ENCODE measurements around the gene ZNF575.
A peak's percentile ranks its signal among the peaks of the same experiment; 100 is the strongest.

ZNF575 gene

DNA sequence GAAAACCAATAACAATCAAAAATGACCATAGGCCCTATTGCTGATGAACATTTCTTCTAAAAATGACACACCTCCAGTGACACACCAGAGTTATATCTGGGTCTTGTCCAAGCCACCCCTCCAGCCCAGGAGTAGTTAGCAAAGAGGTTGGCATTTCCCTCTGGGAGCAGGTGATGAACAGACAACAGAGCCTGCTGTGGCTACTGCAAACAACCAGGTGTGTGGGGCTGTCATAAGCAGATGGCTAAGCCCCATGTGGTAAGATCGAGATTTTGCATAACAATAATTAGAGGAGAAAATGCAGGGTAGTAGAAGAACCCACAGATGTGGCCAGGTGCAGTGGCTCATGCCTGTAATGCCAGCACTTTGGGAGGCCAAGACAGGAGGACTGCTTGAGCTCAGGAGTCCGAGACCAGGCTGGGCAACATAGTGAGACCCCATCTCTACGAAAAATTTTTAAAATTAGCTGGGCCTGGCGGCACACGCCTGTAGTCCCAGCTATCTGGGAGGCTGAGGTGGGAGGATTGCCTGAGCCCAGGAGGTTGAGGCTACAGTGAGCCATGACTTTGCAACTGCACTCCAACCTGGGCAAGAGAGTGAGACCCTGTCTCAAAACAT lies 37.3 kb downstream of the ZNF575 start:
- DNase-seq (ENCODE audit: low read depth in 2 of 2, low spot score in 1 of 2) = no peak

DNA sequence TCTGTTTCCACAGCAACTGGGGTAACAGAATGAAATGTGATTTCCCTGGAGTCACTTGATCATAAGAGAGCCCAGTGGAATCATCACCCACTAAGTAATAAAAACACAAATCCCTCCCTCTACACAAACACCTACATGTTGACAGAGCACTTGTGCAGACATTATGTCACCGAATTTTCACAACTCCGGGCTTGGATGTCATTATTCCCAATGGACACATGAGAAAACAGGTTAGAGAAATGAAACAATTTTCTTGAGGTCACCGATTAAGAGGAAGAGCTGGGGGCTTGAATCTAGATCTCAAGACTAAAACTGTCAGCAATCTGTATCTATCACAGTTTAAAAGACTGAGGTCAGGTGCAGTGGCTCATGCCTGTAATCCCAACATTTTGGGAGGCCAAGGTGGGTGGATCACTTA lies 39.2 kb downstream of the ZNF575 start:
- DNase-seq (ENCODE audit: low read depth in 2 of 2, low spot score in 1 of 2) = no peak

DNA sequence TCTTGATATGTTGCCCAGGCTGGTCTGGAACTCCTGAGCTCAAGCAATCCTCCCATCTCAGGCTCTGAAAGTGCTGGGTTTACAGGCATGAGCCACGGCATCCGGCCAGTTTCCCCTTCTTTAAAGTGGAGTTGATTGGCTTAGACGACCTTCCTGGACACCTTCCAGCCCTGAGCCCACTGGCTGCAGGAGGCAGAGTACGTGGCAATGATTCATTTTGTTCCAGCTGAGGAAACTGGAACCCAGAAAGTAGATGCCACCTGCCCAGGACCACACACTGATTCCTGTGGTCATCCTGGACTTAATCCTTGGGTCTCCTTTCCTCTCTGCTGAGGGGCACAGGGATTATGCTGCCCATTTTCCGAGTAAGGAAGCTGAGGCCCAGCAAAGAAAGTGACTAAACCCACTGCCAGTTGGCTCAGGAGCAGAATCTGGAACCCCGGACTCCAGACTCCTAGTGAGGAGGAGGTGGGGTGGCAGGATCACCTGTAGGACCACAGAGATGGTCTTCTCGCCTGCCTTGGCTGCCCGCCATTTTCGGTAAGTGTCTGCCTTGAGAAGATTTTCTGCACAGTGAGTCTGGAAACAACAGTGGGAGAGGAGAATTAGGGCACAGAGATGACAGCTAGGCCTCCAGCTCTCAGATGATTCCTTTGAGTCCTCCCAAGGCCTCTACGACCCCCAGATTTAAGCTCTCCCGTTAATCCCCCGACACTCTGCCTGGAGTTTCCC lies 41.6 kb downstream of the ZNF575 start:
- DNase-seq (ENCODE audit: low read depth in 2 of 2, low spot score in 1 of 2) = no peak

DNA sequence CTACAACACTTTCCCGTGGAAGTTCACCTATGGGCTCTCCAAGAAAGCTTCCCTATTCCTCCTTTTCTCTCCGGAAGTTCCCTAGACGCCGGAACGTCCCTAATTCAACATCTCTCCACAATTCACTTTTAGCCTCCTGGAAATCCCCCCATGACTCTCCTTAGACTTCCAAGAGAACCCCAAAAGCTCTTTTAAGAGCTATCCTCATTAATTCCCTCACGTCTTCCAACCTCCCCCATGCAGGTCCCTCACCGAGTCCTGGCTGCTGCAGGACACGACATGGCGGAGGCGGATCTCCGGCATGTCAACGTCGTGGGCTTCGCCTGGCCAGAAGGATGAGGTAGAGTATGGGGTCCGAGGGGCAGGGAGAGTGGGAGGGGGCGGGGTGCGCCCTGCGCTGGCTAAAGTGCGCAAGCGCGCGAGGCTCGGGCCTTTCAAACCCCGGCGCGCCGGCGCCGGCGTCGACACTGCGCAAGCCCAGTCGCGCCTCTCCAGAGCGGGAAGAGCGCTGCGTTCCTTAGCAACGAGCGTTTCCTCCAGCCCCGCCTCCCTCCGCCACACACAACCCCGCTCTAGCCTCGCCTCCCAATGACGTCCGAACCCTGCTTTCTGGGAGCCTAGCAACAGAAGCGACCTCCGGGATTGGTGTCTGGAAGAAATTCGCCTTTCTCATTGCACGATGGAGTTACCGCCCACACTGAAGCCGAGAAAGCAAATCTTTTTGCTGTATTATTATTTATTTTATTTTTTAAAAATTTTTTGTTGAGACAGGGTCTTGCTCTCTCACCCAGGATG lies 42.4 kb downstream of the ZNF575 start, which contains the start of the genes PINLYP and XRCC1:
PINLYP (plus strand) TSS at position 646 of the 795 bp plus-strand sequence. CDS start 1,391 bp downstream, outside the sequence.
XRCC1 (minus strand) TSS at position 372 of the 795 bp plus-strand sequence; CDS start at position 303, 69 bp downstream.
- DNase-seq (ENCODE audit: low read depth in 2 of 2, low spot score in 1 of 2) = peak; percentile 80 to 92

DNA sequence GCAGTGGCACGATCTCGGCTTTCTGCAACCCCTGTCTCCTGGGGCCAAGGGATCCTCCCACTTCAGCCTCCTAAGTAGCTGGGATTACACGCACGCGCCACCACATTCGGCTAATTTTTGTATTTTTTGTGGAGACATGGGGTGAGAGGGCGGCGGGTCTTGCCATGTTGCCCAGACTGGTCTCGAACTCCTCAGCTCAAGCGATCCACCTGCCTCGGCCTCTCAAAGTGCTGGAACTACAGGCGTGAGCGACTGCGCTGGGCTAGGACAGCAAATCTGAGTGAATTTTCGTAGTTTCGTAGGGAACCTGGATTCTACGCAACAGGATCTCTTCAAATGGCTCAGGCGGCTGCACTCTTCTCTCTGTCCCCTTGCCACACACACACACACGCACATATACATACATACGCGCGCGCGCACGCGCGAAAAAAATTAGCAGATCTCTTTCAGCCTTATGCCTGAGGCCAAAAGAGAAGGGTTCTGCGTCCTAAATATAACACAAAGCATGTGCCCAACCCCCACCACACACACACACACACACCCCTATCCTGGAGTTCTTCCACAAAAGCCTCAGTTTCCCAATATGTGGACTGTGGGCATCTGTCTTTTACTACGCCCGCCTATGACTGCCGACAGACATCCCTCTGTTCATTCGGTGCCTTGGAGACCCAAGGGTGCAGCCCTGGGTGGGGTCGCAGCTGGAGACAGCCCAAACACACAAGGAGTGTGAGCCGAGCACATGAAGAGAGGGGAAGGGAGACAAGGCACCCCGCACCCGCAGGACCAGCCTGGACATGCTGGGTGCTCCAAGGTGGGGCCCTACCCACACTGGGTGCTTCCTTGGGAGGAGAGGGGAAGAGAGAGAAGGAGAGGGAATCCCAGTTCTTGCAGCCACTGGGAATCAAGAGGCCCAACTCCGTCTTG lies 43.2 kb downstream of the ZNF575 start:
- no peak for DNase-seq (ENCODE audit: low read depth in 2 of 2, low spot score in 1 of 2)

DNA sequence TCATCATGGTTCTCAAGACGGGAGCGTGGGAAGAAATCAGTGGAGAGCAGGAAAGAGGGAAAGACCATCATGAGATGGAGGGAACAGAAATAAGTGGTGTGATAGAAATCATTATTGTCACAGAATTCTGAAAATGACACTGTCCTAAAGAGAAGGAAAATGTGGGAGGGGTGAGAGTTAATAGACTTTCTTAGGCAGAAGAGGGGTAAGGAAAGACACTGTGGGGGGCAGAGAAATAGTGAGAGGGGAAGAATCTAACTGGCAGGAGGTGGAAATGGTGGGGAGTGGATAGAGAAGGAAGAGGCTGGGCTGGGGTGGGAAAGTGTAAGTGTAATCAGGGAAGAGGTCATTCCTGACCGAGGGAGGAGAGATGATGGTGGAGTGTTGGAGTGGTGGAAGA lies 45.8 kb downstream of the ZNF575 start:
- no peak for DNase-seq (ENCODE audit: low read depth in 2 of 2, low spot score in 1 of 2)

DNA sequence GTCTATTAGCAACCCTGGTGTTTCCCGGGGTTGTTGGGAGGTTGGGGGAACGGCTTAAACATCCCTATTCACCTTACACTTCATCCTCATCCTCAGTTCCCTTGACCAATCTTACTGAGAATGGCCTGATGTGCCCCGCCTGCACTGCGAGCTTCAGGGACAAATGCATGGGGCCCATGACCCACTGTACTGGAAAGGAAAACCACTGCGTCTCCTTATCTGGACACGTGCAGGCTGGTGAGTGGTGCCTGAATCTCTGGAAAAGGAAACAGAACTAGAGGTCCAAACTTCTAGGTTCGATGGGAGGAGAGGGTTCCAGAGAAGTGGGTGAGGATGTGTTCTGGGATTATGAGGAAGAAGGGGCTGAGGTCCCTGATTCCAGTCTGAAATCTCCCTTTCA lies 48.5 kb downstream of the ZNF575 start:
- no peak for DNase-seq (ENCODE audit: low read depth in 2 of 2, low spot score in 1 of 2)

DNA sequence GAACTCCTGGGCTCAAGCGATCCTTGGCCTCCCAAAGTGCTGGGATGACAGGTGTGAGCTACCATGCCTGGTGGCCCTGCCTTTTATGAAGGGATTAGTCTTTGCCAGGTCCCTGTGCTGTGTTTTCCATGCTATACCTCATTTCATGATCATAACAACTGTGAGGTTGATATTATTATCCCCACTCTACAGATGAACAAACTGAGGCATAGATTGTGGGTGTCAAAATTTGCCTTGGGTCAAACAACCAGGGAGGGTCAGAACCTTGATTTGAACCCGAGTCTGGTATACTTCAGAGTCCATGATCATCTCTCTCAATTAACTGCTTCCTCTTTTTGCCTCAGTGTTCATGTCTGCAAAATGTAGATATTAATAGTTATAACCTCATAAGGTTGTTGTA lies 49.5 kb downstream of the ZNF575 start:
- DNase-seq (ENCODE audit: low read depth in 2 of 2, low spot score in 1 of 2) = no peak

DNA sequence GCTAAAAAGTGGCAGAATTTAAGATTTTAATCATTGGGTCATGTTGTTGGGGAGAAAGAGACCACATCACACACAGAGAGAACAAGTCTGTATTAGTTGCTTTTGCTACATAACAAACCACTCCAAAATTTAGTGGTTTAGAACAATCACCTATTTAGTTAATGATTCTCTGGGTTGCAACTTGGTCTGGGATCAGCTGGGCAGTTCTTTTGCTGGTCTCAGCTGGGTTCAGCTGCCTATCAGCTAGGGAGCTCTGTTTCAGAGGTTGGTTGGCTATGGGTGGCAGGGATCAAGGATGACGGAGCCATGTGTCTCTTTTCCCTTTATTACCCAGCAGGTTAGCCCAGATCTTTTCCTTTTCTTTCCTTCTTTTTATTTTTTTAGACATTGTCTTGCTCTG lies 51.5 kb downstream of the ZNF575 start:
- no peak for DNase-seq (ENCODE audit: low read depth in 2 of 2, low spot score in 1 of 2)

Measured in stimulated activated CD8-positive, alpha-beta memory T cell treated with anti-CD3 and anti-CD28 coated beads, Interleukin-4, amount 100 ng/mL, for 4 hours (primary cell).